ENCODE measurements around the gene DENND2A.
A peak's percentile ranks its signal among the peaks of the same experiment; 100 is the strongest.
"Not testable (repeated sequence)": the region's sequence is repeated elsewhere in the genome, so short reads cannot be mapped to it uniquely, and the experiment has no call there.

DENND2A gene

DNA sequence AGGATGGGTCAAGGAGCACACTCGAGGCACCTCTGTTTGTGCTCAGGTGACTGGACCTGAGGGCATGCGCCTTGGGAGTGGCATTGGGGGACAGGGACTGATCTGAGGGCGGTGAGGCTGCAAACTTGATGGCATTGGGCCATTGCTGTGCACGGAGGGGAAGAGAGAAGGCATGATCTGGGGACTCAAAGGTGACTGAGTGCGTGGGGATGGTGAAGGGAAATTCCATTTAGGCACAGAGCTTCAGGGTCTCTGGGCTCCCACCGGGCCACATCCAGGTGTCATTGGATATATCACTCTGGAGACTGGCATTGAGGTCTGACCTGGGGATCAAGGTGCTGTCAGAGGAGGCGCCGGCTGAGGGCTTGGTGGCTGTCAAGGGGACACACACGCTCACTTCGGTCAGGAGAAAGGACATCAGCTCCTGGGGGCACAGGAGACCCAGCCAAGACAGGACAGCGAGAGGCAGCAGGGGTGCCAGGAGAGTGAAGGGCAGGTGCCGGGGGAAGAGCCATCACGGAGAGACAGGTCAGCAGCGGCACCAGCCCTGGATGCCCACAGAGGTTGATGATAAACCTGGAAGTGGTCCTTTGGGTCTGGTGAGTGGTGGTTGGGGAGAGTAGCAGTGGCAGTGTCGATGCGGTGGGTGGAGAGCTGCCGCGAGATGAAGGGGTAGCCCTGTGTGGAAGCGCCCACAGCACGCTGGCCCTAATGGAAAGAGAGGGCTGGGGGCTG lies 37.6 kb upstream of the DENND2A start:
- TF ChIP-seq, protein P1, sequence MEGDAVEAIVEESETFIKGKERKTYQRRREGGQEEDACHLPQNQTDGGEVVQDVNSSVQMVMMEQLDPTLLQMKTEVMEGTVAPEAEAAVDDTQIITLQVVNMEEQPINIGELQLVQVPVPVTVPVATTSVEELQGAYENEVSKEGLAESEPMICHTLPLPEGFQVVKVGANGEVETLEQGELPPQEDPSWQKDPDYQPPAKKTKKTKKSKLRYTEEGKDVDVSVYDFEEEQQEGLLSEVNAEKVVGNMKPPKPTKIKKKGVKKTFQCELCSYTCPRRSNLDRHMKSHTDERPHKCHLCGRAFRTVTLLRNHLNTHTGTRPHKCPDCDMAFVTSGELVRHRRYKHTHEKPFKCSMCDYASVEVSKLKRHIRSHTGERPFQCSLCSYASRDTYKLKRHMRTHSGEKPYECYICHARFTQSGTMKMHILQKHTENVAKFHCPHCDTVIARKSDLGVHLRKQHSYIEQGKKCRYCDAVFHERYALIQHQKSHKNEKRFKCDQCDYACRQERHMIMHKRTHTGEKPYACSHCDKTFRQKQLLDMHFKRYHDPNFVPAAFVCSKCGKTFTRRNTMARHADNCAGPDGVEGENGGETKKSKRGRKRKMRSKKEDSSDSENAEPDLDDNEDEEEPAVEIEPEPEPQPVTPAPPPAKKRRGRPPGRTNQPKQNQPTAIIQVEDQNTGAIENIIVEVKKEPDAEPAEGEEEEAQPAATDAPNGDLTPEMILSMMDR (IDR thresholded peaks at IDR 0.05; ENCODE audit: insufficient read depth, low read depth, low read length, missing control alignments): no peak
- DNase-seq (ENCODE audit: low read depth): no peak
- no peak overlapping the region for H3K4me3 ChIP-seq (ENCODE audit: low read length)

DNA sequence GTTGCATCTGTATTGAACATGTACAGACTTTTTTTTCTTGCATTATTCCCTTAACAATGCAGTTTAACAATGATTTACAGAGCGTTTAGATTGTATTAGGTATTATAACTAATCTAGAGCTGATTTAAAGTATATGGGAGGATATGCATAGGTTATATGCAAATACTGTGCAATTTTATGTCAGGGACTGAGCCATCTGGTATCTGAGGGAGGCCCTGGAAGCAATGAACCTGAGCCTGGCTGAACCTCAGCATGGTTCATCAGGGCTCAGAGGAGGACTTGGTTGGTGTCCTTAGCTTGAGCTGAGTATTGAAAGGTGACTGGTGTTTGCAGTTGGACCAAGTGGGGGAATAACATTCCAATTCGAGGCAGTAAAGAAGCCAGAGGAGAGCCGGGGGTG lies 36.9 kb upstream of the DENND2A start:
- DNase-seq (ENCODE audit: low read depth): no peak
- no peak overlapping the region for H3K4me3 ChIP-seq (ENCODE audit: low read length)
- TF ChIP-seq, protein P1 (IDR thresholded peaks at IDR 0.05; ENCODE audit: insufficient read depth, low read depth, low read length, missing control alignments): no peak

DNA sequence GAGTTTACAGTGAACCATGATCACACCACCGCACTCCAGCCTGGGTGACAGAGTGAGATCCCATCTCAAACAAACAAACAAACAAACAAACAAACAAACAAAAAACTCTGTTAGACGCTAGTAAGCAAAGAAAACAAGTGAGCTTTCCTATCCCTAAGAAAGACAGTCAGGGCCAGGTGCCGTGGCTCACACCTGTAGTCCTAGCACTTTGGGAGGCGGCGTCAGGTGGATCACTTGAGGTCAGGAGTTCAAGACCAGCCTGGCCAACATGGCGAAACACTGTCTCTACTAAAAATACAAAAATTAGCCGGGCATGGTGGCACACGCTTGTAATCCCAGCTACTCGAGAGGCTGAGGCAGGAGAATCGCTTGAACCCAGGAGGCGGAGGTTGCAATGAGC lies 36.3 kb upstream of the DENND2A start:
- DNase-seq (ENCODE audit: low read depth); H3K4me3 ChIP-seq (ENCODE audit: low read length): not testable (repeated sequence)

DNA sequence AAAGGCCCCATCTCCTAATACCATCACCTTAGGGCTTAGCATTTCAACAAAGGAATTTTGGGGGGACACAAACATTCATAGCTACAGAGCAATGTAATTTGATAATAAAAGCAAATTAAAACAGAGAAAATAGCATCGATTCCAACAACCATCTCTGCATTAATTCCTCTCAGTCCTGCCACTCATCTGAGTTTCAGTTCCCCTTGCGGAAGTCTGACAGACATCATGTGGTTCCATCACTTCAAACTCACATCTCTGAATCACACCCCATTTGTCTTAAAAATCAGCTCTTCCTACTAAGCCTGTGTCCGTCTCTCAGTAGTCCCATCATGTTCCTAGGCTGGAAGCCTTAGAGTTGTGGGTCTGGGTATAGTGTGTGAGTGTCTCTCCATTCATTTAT lies 35.7 kb upstream of the DENND2A start:
- TF ChIP-seq, protein P1 (IDR thresholded peaks at IDR 0.05; ENCODE audit: insufficient read depth, low read depth, low read length, missing control alignments): no peak
- no peak overlapping the region for H3K4me3 ChIP-seq (ENCODE audit: low read length)
- DNase-seq (ENCODE audit: low read depth): no peak

DNA sequence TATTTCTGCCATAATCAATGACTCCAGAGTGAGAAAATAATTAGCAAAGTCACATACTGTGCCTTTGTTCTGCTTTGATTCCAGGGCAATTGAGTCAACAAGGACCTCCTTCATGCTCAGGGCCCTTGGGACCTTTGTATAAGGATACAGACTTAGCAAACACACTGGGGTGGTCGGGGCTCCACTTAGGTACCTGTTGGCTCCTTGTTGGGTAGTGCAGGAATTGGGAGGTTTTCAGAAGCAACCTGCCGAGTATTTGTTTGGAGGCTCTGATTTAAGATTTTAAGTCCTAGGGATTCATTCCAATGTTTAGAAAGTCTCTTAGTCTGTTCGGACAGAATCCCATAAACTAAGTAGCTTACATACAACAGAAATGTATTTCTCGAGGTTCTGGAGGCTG lies 35.1 kb upstream of the DENND2A start:
- TF ChIP-seq, protein P1 (IDR thresholded peaks at IDR 0.05; ENCODE audit: insufficient read depth, low read depth, low read length, missing control alignments): no peak
- no peak for DNase-seq (ENCODE audit: low read depth)
- no peak overlapping the region for H3K4me3 ChIP-seq (ENCODE audit: low read length)

DNA sequence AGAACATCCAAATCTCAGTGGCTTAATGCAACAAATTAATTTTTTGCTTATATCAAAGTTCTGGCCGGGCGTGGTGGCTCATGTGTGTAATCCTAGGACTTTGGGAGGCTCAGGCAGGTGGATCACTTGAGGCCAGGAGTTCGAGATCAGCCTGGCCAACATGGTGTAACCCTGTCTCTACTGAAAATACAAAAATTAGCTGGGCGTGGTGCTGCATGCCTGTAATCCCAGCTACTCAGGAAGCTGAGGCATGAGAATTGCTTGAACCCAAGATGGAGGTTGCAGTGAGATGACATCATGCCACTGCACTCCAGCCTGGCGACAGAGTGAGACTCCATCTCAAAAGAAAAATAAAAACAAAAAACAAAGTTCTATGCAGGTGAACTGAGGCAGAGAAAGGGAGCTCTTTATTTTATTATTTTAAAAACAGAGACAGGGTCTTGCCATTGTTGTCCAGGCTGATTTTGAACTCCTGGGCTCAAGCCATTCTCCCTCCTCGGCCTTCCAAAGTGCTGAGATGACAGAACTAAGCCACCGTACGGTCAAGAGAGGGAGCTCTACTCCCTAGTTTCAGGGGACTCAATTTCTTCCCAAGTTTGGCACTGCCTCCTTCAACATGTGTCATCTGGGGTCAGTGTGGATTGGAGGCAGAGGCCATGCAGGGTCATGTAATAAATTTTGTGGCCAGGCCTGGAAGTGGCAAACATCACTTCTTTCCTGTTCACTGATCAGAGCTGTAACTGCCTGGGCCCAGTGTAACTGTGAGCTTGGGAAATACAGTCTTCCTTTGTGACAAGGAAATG lies 34.5 kb upstream of the DENND2A start:
- TF ChIP-seq, protein P1 (IDR thresholded peaks at IDR 0.05; ENCODE audit: insufficient read depth, low read depth, low read length, missing control alignments): peak; percentile 38
- H3K4me3 ChIP-seq (ENCODE audit: low read length): no peak overlapping the region
- peak; percentile 22 for DNase-seq (ENCODE audit: low read depth)

DNA sequence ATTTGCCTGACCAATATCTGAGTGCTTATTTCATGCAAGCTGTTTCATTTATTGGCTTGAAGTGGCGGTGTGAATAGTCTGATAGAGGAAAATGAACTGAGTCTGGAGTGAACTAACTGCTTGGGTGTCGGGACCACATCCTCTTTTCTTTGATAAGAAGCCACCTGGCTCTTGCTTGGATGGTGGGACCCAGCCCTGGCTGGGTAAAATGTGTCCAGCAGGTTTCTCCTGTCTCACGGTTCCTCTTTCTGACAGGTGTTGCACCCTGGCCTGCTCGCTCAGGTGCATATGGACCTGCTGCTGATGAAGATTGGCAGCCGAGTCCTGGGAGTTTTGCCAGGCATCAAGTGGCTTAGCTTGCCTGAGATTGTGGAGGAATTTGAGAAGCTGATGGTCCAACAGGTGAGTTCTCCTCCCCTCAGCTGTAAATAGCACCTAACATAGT lies 33.8 kb upstream of the DENND2A start:
- TF ChIP-seq, protein P1 (IDR thresholded peaks at IDR 0.05; ENCODE audit: insufficient read depth, low read depth, low read length, missing control alignments): no peak
- DNase-seq (ENCODE audit: low read depth): no peak
- peak overlapping the region; percentile 61 for H3K4me3 ChIP-seq (ENCODE audit: low read length)
